HepG2 (cell line): Measurements from ENCODE around the gene WDR82. TPM values are rescaled to one million over a fixed set of nuclear protein-coding genes. Genes with fewer than 3 reads are reported as not detected.

Experiments used
- ATAC-seq: fragments of 200-7000 bp; cut with Tn5 transposase; 3 replicates; pipeline ENCODE4 v1.9.1; 2020; ENCODE audit warnings: mild to moderate bottlenecking, moderate library complexity
- BruUV-seq: library from RNA; stranded (reverse); fragments of 400-500 nt; replicated peaks from 2 replicates; lab custom pipeline; 2021; lab: Mats Ljungman, UMichigan
- CTCF ChIA-PET: fragments of 300-600 bp; formaldehyde crosslinking; extraction: SDS; loops from one replicate; lab custom pipeline; 2021; ENCODE audit warnings: low total read pairs, inconsistent platforms, low intra/inter-chr PET ratio; lab: Yijun Ruan, JAX
- POLR2A ChIA-PET: fragments of 350-600 bp; sonication (Branson Sonifier 250); formaldehyde crosslinking; loops from one replicate; lab custom pipeline; 2020; ENCODE audit warnings: antibody characterized with exemption, inconsistent platforms; lab: Yijun Ruan, JAX
- DNase-seq: peaks from one replicate; pipeline ENCODE4 v3.0.0-alpha.2; 2015; ENCODE audit warnings: low spot score
- FAIRE-seq: peaks from 3 replicates; lab custom pipeline; 2011; peaks lifted over from hg19 to GRCh38; lab: Jason Lieb, UNC
- H2AFZ ChIP-seq: one replicate; pipeline ENCODE4 v1.6.1; 2011; ENCODE audit warnings: low read length, inconsistent platforms
- H3K27ac ChIP-seq: fragments of 300-600 bp; 3 replicates; pipeline ENCODE4 v1.8.0; 2011; ENCODE audit warnings: mixed run types, mild to moderate bottlenecking, mixed read lengths, low read length, inconsistent platforms; ENCODE audit not compliant: insufficient read depth; ENCODE audit errors: extremely low read length
- H3K27me3 ChIP-seq, 2 experiments: fragments of 200-600 bp in 1 of 2; 2 replicates in 1 of 2; 3 replicates in 1 of 2; pipeline versions ENCODE4 v1.6.0 to v1.8.0; 2011; ENCODE audit warnings: low read length in 2 of 2, mild to moderate bottlenecking in 2 of 2, moderate library complexity in 2 of 2, inconsistent platforms in 1 of 2; ENCODE audit not compliant: insufficient read depth in 2 of 2, control insufficient read depth in 1 of 2
- H3K36me3 ChIP-seq, 2 experiments: fragments of 200-600 bp in 1 of 2; replicated peaks in 1 of 2; 2 replicates in 1 of 2; 3 replicates in 1 of 2; pipeline versions ENCODE4 v1.5.1 to v1.8.0; 2011; ENCODE audit warnings: low read length in 2 of 2, inconsistent platforms in 1 of 2; ENCODE audit not compliant: insufficient read depth in 2 of 2, control insufficient read depth in 1 of 2
- H3K4me1 ChIP-seq: 2 replicates; pipeline ENCODE4 v1.5.1; 2012; ENCODE audit warnings: low read length, inconsistent platforms; ENCODE audit not compliant: insufficient read depth
- H3K4me2 ChIP-seq: 2 replicates; pipeline ENCODE4 v1.6.0; 2011; ENCODE audit warnings: low read depth, low read length, inconsistent platforms
- H3K4me3 ChIP-seq, 3 experiments: fragments of 200-600 bp in 1 of 3; sonication (generic), shearing (Covaris generic) in 1 of 3; replicated peaks in 1 of 3; 2 replicates each; pipeline ENCODE4 v1.5.1; 2011 to 2016; ENCODE audit warnings: low read length in 3 of 3, inconsistent platforms in 2 of 3, low read depth in 2 of 3, mild to moderate bottlenecking in 2 of 3, control low read depth in 1 of 3, mixed read lengths in 1 of 3; ENCODE audit not compliant: insufficient read depth in 1 of 3
- H3K79me2 ChIP-seq: one replicate; pipeline ENCODE4 v1.6.1; 2011; ENCODE audit warnings: low read length, inconsistent platforms; ENCODE audit not compliant: insufficient read depth
- H3K9ac ChIP-seq: 2 replicates; pipeline ENCODE4 v1.6.0; 2011; ENCODE audit warnings: mild to moderate bottlenecking, low read depth, low read length, inconsistent platforms; ENCODE audit not compliant: insufficient read depth
- H3K9me3 ChIP-seq: 2 replicates; pipeline ENCODE4 v1.5.1; 2012; ENCODE audit warnings: mild to moderate bottlenecking, low read length
- H4K20me1 ChIP-seq: 2 replicates; pipeline ENCODE4 v1.6.0; 2011; ENCODE audit warnings: inconsistent platforms, mild to moderate bottlenecking, low read length, moderate library complexity; ENCODE audit not compliant: insufficient read depth
- ARNT ChIP-seq: fragments of 450-650 bp; IDR thresholded peaks from 2 replicates; pipeline ENCODE4 v1.6.1; 2017
- NFATC3 ChIP-seq: sonication (generic); formaldehyde crosslinking; IDR thresholded peaks from 2 replicates; pipeline ENCODE4 v1.5.1; 2020; ENCODE audit warnings: mild to moderate bottlenecking, missing genetic modification reagents
- NRL ChIP-seq: sonication (generic); formaldehyde crosslinking; IDR thresholded peaks from 2 replicates; pipeline ENCODE4 v1.5.0; 2020; ENCODE audit warnings: missing genetic modification reagents, mild to moderate bottlenecking, moderate library complexity, borderline replicate concordance
- POLR2A ChIP-seq, 2 experiments: IDR thresholded peaks; 2 replicates each; pipeline ENCODE4 v1.6.1; 2011; ENCODE audit warnings: low read depth in 2 of 2, low read length in 2 of 2, mild to moderate bottlenecking in 1 of 2, moderate library complexity in 1 of 2; ENCODE audit not compliant: insufficient read depth in 1 of 2
- POLR2AphosphoS5 ChIP-seq: IDR thresholded peaks from 2 replicates; pipeline ENCODE4 v1.6.1; 2012; ENCODE audit warnings: low read depth, low read length
- SNAI1 ChIP-seq: sonication (generic); formaldehyde crosslinking; IDR thresholded peaks from 2 replicates; pipeline ENCODE4 v1.5.0; 2020; ENCODE audit warnings: mild to moderate bottlenecking, missing genetic modification reagents, borderline replicate concordance
- SNAPC5 ChIP-seq: sonication (generic); formaldehyde crosslinking; IDR thresholded peaks from 2 replicates; pipeline ENCODE4 v1.8.1; 2023; ENCODE audit warnings: mild to moderate bottlenecking, missing genetic modification reagents, borderline replicate concordance
- U2AF1 ChIP-seq: fragments of 200-400 bp; formaldehyde crosslinking; optimal IDR thresholded peaks from 2 replicates; pipeline ENCODE3; 2017; ENCODE audit warnings: mild to moderate bottlenecking, low read depth, low read length
- ZNF224 ChIP-seq: sonication (generic); formaldehyde crosslinking; IDR thresholded peaks from 2 replicates; pipeline ENCODE4 v1.5.0; 2020; ENCODE audit warnings: mild to moderate bottlenecking, missing genetic modification reagents
- ZNF781 ChIP-seq: sonication (generic); formaldehyde crosslinking; IDR thresholded peaks from 2 replicates; pipeline ENCODE4 v1.5.1; 2020; ENCODE audit warnings: borderline replicate concordance, mild to moderate bottlenecking, missing genetic modification reagents; ENCODE audit errors: not compliant biosample characterization
- WGBS: methylation state at CpG from one replicate; pipeline ENCODE4 v1.1.6; 2017; ENCODE audit warnings: low lambda C conversion rate; 5-methylcytosine and 5-hydroxymethylcytosine counted together
- in situ Hi-C: cut with HindIII; loops from 2 replicates; pipeline ENCODE4 v1.10.0; 2017; ENCODE audit warnings: low pct_unique_long_range_greater_than_20kb; ENCODE audit not compliant: extremely low pct_ligation_motif_present
- intact Hi-C: fragments of 100-400 bp; cut with micrococcal nuclease; formaldehyde crosslinking; loops from one replicate; pipeline ENCODE4 v1.10.0; 2022; ENCODE audit not compliant: unreplicated experiment
- polyA plus RNA-seq, 8 experiments: library from polyadenylated mRNA; depleted of rRNA in 3 of 8; stranded (reverse) in 7 of 8; unstranded in 1 of 8; fragments of >200 nt; fragmentation: Illumina TruSeq in 4 of 8; extraction: Trizol in 4 of 8; gene quantifications; 2 replicates each; pipeline versions ENCODE4 v1.2.1 to v1.2.3, GENCODE V29; 2011 to 2016; ENCODE audit warnings: low read depth in 4 of 8, missing spikeins in 1 of 8, mixed read lengths in 1 of 8; ENCODE audit not compliant: insufficient read depth in 1 of 8
- total RNA-seq, 5 experiments: library from RNA; depleted of rRNA; stranded (reverse); fragments of >200 nt; fragmentation: Illumina TruSeq; extraction: Trizol; gene quantifications; 2 replicates each; pipeline ENCODE4 v1.2.3, GENCODE V29; 2016; ENCODE audit warnings: low read depth in 1 of 5
- TF ChIP-seq, protein P1 (sequence below): sonication (generic); formaldehyde crosslinking; IDR thresholded peaks from 2 replicates; pipeline ENCODE4 v1.8.0; 2022; ENCODE audit warnings: mild to moderate bottlenecking, missing genetic modification reagents

Gene WDR82
- total and polyA plus RNA-seq, 2 of the 13 experiments (the other 11 are each of a cell fraction or from before 2014, with no cell fraction given), result 39.1 to 59.5 TPM

DNA sequence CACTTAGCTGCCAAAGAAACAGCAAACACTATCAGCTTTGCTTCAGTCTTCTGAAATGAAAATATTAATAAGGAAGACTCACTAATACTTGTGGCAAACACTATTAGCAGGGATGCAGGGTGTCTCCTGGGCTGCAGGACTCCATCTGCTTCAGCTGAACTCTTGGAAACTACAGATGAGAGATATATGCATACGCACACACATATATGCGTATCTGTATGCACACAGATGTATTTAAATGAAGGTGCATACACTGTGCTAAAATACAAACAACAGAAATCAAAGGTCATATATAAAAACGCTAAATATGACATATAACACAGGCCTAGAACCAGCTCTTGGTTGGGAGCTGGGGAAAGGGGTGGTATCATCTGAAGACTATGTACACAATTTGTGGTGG, 22.3 kb downstream of the WDR82 start:
- no peak for ATAC-seq
- no TSS peak for BruUV-seq
- in situ Hi-C loops, result no loop called here
- peaks cover 39 to 76% of the 10 kb centered on the region in 2 experiments for H3K36me3 ChIP-seq
- TF ChIP-seq NRL (CRISPR knock-in tag) (no peak), POLR2A (IDR thresholded peaks at IDR 0.05; ENCODE audit: insufficient read depth in 1 of 2, low read depth in 2 of 2, low read length in 2 of 2) (peak in 1 of 2 experiments; percentile 21; a peak in 1 of 4 replicates), ARNT (no peak), ZNF224 (CRISPR knock-in tag) (no peak), POLR2AphosphoS5 (0 out of 2 replicates have a peak, but pooled peaks have one; percentile 21)
- TF ChIP-seq, protein P1, sequence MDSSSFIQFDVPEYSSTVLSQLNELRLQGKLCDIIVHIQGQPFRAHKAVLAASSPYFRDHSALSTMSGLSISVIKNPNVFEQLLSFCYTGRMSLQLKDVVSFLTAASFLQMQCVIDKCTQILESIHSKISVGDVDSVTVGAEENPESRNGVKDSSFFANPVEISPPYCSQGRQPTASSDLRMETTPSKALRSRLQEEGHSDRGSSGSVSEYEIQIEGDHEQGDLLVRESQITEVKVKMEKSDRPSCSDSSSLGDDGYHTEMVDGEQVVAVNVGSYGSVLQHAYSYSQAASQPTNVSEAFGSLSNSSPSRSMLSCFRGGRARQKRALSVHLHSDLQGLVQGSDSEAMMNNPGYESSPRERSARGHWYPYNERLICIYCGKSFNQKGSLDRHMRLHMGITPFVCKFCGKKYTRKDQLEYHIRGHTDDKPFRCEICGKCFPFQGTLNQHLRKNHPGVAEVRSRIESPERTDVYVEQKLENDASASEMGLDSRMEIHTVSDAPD (CRISPR knock-in tag), result no peak
- TF ChIP-seq, all 625 proteins: peak for 2
- ChIA-PET POLR2A (no interaction called here), CTCF (no interaction called here)
- DNase-seq, result no peak
- H3K27me3 ChIP-seq, result no peaks in the 10 kb centered on the region
- no peak overlapping the region for H3K27ac ChIP-seq
- no peak overlapping the region for H3K4me3 ChIP-seq
- FAIRE-seq, result no peak
- no peak overlapping the region for H3K4me2 ChIP-seq
- H3K79me2 ChIP-seq, result no peaks in the 10 kb centered on the region
- 84% methylated on average over 3 of the region's 3 CpGs for WGBS
- H4K20me1 ChIP-seq, result no peaks in the 10 kb centered on the region
- no peaks in the 10 kb centered on the region for H3K4me1 ChIP-seq
- H3K9me3 ChIP-seq, result no peaks in the 10 kb centered on the region
- intact Hi-C loops, result no loop called here
- H2AFZ ChIP-seq, result no peak overlapping the region
- H3K9ac ChIP-seq, result no peak overlapping the region

GRCh38 chr3:52254608-52255007, 23.8 kb downstream of the WDR82 start:
- no peaks in the 10 kb centered on the region for H3K9me3 ChIP-seq
- H3K4me1 ChIP-seq, result no peaks in the 10 kb centered on the region
- H3K4me3 ChIP-seq, result no peak overlapping the region
- no peak for DNase-seq
- in situ Hi-C loops, result no loop called here
- no TSS peak for BruUV-seq
- POLR2A ChIA-PET, result interaction anchor here (1.1 to 1.9 kb wide), 4 partner anchors 25 to 35 kb away, joined by 3 to 6 read pairs (median 4); partner anchors contain the start of genes GLYCTK and WDR82
- H4K20me1 ChIP-seq, result no peaks in the 10 kb centered on the region
- no peak overlapping the region for H3K27ac ChIP-seq
- H3K36me3 ChIP-seq, result peaks cover 33 to 62% of the 10 kb centered on the region in 2 experiments
- ATAC-seq, result no peak
- H3K9ac ChIP-seq, result no peak overlapping the region
- no peak overlapping the region for H2AFZ ChIP-seq
- no peak overlapping the region for H3K4me2 ChIP-seq
- TF ChIP-seq SNAPC5 (no peak), NFATC3 (CRISPR knock-in tag) (no peak), ZNF781 (no peak), U2AF1 (no peak), SNAI1 (CRISPR knock-in tag) (no peak)
- intact Hi-C loops, result no loop called here
- FAIRE-seq, result no peak
- no peaks in the 10 kb centered on the region for H3K79me2 ChIP-seq
- WGBS, result 92% methylated on average over 9 of the region's 9 CpGs
- H3K27me3 ChIP-seq, result no peaks in the 10 kb centered on the region
- CTCF ChIA-PET, result no interaction called here
